NCI-H146 treated with DMSO at 0.1 percent for 48 hours (cell line): ENCODE measurements around the gene GRM7.

Experiments
- DNase-seq: peaks from one replicate; lab custom pipeline; 2025; ENCODE audit not compliant: unreplicated experiment; lab: John Stamatoyannopoulos, UW

GRM7 gene

GRCh38 chr3:7469866-7470265, 609.0 kb downstream of the GRM7 start:
- no peak for DNase-seq

- no peak for DNase-seq
These were observed 623.7 kb downstream of the GRM7 start for GRCh38 chr3:7484636-7485035.

GRCh38 chr3:7487763-7488162, 626.8 kb downstream of the GRM7 start:
- no peak for DNase-seq

- no peak for DNase-seq
These were observed 628.5 kb downstream of the GRM7 start for GRCh38 chr3:7489417-7489816.

GRCh38 chr3:7498715-7499114, 637.8 kb downstream of the GRM7 start:
- no peak for DNase-seq

- no peak for DNase-seq
These were observed 642.5 kb downstream of the GRM7 start for GRCh38 chr3:7503431-7503830.

GRCh38 chr3:7504886-7505775, 644.2 kb downstream of the GRM7 start:
- DNase-seq = no peak

GRCh38 chr3:7506606-7507180, 645.8 kb downstream of the GRM7 start:
- no peak for DNase-seq

GRCh38 chr3:7508821-7509220, 647.9 kb downstream of the GRM7 start:
- DNase-seq = no peak

- no peak for DNase-seq
These were observed 651.1 kb downstream of the GRM7 start for GRCh38 chr3:7512048-7512447.

- DNase-seq = no peak
These were observed 657.1 kb downstream of the GRM7 start for GRCh38 chr3:7518026-7518425.

- DNase-seq = peak; percentile 5
These were observed 657.5 kb downstream of the GRM7 start for GRCh38 chr3:7518456-7518855.

GRCh38 chr3:7520059-7520458, 659.1 kb downstream of the GRM7 start:
- DNase-seq = no peak

- no peak for DNase-seq
These were observed 659.7 kb downstream of the GRM7 start for GRCh38 chr3:7520593-7520992.

GRCh38 chr3:7536510-7536909, 675.6 kb downstream of the GRM7 start:
- no peak for DNase-seq

GRCh38 chr3:7536921-7537320, 676.0 kb downstream of the GRM7 start:
- peak; percentile 24 for DNase-seq

GRCh38 chr3:7543294-7543880, 682.5 kb downstream of the GRM7 start:
- DNase-seq = no peak

- no peak for DNase-seq
These were observed 684.4 kb downstream of the GRM7 start for GRCh38 chr3:7545334-7545733.

- no peak for DNase-seq
These were observed 685.3 kb downstream of the GRM7 start for GRCh38 chr3:7546253-7546652.

GRCh38 chr3:7547826-7548225, 686.9 kb downstream of the GRM7 start:
- no peak for DNase-seq

GRCh38 chr3:7562892-7563291, 702.0 kb downstream of the GRM7 start:
- DNase-seq = no peak

- no peak for DNase-seq
These were observed 704.7 kb downstream of the GRM7 start for GRCh38 chr3:7565574-7565973.
